OCI-LY1 (cell line): ENCODE results near the gene AXIN1.
"Not testable (repeated sequence)": the region's sequence is repeated elsewhere in the genome, so short reads cannot be mapped to it uniquely, and the experiment has no call there.

Source experiments
- H2AFZ ChIP-seq: fragments of 200-600 bp; sonication (generic), shearing (Covaris generic); 2 replicates; pipeline ENCODE4 v1.6.0; 2014; ENCODE audit warnings: antibody characterized with exemption, mild to moderate bottlenecking, low read length
- H3F3A ChIP-seq: fragments of 200-600 bp; sonication (generic), shearing (Covaris generic); 2 replicates; pipeline ENCODE4 v1.6.0; 2014; ENCODE audit warnings: mild to moderate bottlenecking, antibody characterized with exemption, low read length, moderate library complexity; ENCODE audit not compliant: insufficient read depth
- H3K27ac ChIP-seq: fragments of 200-600 bp; sonication (generic); 2 replicates; pipeline ENCODE4 v1.5.1; 2014; ENCODE audit warnings: low read length, mixed run types, mild to moderate bottlenecking, low read depth; ENCODE audit not compliant: poor library complexity, severe bottlenecking
- H3K27me3 ChIP-seq: fragments of 200-600 bp; sonication (generic); 2 replicates; pipeline ENCODE4 v1.6.0; 2014; ENCODE audit warnings: antibody characterized with exemption, mild to moderate bottlenecking, low read length, moderate library complexity; ENCODE audit not compliant: insufficient read depth
- H3K36me3 ChIP-seq: fragments of 200-600 bp; sonication (generic); 2 replicates; pipeline ENCODE4 v1.6.1; 2014; ENCODE audit warnings: mild to moderate bottlenecking, antibody characterized with exemption, low read length, moderate library complexity, mixed read lengths; ENCODE audit not compliant: insufficient read depth
- H3K4me1 ChIP-seq: fragments of 200-600 bp; sonication (generic); 2 replicates; pipeline ENCODE4 v1.5.1; 2014; ENCODE audit warnings: mild to moderate bottlenecking, low read length, moderate library complexity; ENCODE audit not compliant: insufficient read depth, severe bottlenecking
- H3K4me2 ChIP-seq: fragments of 200-600 bp; sonication (generic), shearing (Covaris generic); 2 replicates; pipeline ENCODE4 v1.6.1; 2014; ENCODE audit warnings: low read length
- H3K4me3 ChIP-seq: fragments of 200-600 bp; sonication (generic); 2 replicates; pipeline ENCODE4 v1.5.1; 2014; ENCODE audit warnings: low read length, low read depth, mild to moderate bottlenecking, mixed read lengths; ENCODE audit not compliant: poor library complexity, severe bottlenecking
- H3K79me2 ChIP-seq: fragments of 200-600 bp; shearing (Covaris generic); 2 replicates; pipeline ENCODE4 v1.6.1; 2016; ENCODE audit warnings: mixed run types, low read length, mixed read lengths; ENCODE audit not compliant: insufficient read depth
- H3K9ac ChIP-seq: fragments of 200-600 bp; sonication (generic), shearing (Covaris generic); 2 replicates; pipeline ENCODE4 v1.6.1; 2014; ENCODE audit warnings: mild to moderate bottlenecking, low read length, mixed read lengths
- H3K9me2 ChIP-seq: fragments of 200-600 bp; sonication (generic), shearing (Covaris generic); 2 replicates; pipeline ENCODE4 v1.6.1; 2014; ENCODE audit warnings: low read depth, mild to moderate bottlenecking, low read length, mixed read lengths
- H3K9me3 ChIP-seq: fragments of 200-600 bp; shearing (Covaris generic); 2 replicates; pipeline ENCODE4 v1.6.1; 2014; ENCODE audit warnings: low read length, mixed read lengths
- H4K20me1 ChIP-seq: fragments of 200-600 bp; sonication (generic), shearing (Covaris generic); 2 replicates; pipeline ENCODE4 v1.6.0; 2016; ENCODE audit warnings: mild to moderate bottlenecking, low read length; ENCODE audit not compliant: insufficient read depth
- CTCF ChIP-seq: fragments of 200-600 bp; sonication (generic), shearing (Covaris generic); IDR thresholded peaks from 2 replicates; pipeline ENCODE4 v1.5.1; 2017; ENCODE audit warnings: mild to moderate bottlenecking, antibody characterized with exemption, low read length, moderate library complexity, mixed read lengths
- EZH2 ChIP-seq: fragments of 200-600 bp; sonication (generic), shearing (Covaris generic); IDR thresholded peaks from 2 replicates; pipeline ENCODE4 v1.8.0; 2017; ENCODE audit warnings: borderline replicate concordance, mixed run types, mild to moderate bottlenecking, antibody characterized with exemption, low read length, moderate library complexity, mixed read lengths

AXIN1 gene

GRCh38 chr16:346587-346986, 5.9 kb downstream of the AXIN1 start:
- TF ChIP-seq EZH2 (no peak), CTCF (no peak)
- H3K36me3 ChIP-seq = peaks cover 43% of the 10 kb centered on the region
- no peaks in the 10 kb centered on the region for H4K20me1 ChIP-seq

GRCh38 chr16:345772-346171, 6.8 kb downstream of the AXIN1 start:
- no peak for TF ChIP-seq EZH2
- Histone ChIP-seq H3K79me2 (peaks cover 18% of the 10 kb centered on the region; the same call in 1 of the 2 replicates), H3K4me2 (no peak overlapping the region), H3K9ac (no peak overlapping the region), H3K36me3 (peaks cover 43% of the 10 kb centered on the region), H2AFZ (no peak overlapping the region), H3K9me3 (no peaks in the 10 kb centered on the region), H4K20me1 (no peaks in the 10 kb centered on the region), H3F3A (no peaks in the 10 kb centered on the region), H3K27me3 (no peaks in the 10 kb centered on the region), H3K27ac (no peak overlapping the region), H3K9me2 (no peaks in the 10 kb centered on the region), H3K4me3 (no peak overlapping the region), H3K4me1 (peaks cover 18% of the 10 kb centered on the region)

More at GRCh38 chr16:346587-346986, 5.9 kb downstream of the AXIN1 start:
- Histone ChIP-seq H3K9ac (no peak overlapping the region), H3K27ac (no peak overlapping the region), H2AFZ (no peak overlapping the region), H3K4me1 (peaks cover 26% of the 10 kb centered on the region), H3K9me3 (no peaks in the 10 kb centered on the region), H3K27me3 (no peaks in the 10 kb centered on the region), H3K4me3 (no peak overlapping the region), H3F3A (no peaks in the 10 kb centered on the region), H3K4me2 (no peak overlapping the region), H3K9me2 (no peaks in the 10 kb centered on the region), H3K79me2 (peaks cover 21% of the 10 kb centered on the region; the same call in 1 of the 2 replicates)

DNA sequence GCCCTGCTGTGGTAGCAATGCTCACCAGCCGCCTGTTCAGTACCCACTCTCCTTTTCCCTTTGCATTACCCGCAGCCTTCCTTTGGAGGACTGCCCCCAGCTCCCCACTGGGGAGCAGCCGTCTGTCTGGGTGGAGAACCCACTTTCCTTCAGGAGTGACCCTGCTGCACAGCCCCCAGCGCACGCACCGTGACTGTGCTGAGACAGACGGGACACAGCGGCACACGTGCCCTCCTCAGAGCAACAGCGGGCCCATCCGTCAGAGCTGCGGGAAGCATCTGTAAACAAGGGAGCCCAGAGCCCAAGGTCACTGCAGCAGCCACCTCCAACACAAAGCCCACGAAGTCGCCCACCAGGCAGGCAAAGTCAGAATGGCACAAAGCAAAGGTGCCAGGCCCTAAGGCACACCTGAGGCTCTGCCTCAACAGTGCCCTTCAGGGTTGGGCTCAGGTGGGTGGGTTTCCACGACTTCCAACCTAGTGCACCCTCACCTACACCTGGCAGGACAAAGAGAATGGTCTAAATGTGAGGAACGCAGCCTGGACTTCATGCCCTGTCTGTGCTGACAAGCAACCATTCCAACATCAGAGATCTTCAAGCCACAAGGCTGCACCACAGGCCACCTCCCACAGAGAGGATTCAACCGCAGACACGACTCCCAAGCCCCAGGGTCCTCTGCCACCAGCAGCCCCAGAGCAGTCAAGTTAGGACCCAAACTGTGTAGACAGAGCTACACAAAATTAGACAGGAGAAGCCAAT, 9.9 kb downstream of the AXIN1 start:
- TF ChIP-seq CTCF (no peak), EZH2 (no peak)
- H4K20me1 ChIP-seq = no peaks in the 10 kb centered on the region
- peaks cover 20% of the 10 kb centered on the region for H3K4me1 ChIP-seq
- H3K4me2 ChIP-seq = no peak overlapping the region
- H3K9ac ChIP-seq = no peak overlapping the region
- H3K27ac ChIP-seq = no peak overlapping the region
- no peak overlapping the region for H2AFZ ChIP-seq
- no peaks in the 10 kb centered on the region for H3F3A ChIP-seq
- H3K9me3 ChIP-seq = no peaks in the 10 kb centered on the region
- H3K4me3 ChIP-seq = no peak overlapping the region
- no peaks in the 10 kb centered on the region for H3K27me3 ChIP-seq
- H3K36me3 ChIP-seq = peaks cover 33% of the 10 kb centered on the region
- no peaks in the 10 kb centered on the region for H3K9me2 ChIP-seq
- peaks cover 30% of the 10 kb centered on the region for H3K79me2 ChIP-seq

DNA sequence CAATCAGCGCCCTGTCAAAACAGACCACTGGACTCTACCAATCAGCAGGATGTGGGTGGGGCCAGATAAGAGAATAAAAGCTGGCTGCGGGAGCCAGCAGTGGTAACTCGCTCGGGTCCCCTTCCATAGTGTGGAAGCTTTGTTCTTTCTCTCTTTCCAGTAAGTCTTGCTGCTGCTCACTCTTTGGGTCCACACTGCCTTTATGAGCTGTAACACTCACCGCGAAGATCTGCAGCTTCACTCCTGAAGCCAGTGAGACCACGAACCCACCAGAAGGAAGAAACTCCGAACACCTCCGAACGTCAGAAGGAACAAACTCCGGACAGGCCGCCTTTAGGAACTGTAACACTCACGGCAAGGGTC, 10.6 kb downstream of the AXIN1 start:
- H3F3A ChIP-seq, H3K27ac ChIP-seq, H3K4me3 ChIP-seq, H2AFZ ChIP-seq, H3K9me2 ChIP-seq, H4K20me1 ChIP-seq, H3K9ac ChIP-seq, H3K27me3 ChIP-seq, H3K4me2 ChIP-seq, H3K9me3 ChIP-seq: not testable (repeated sequence)
- peaks cover 30% of the 10 kb centered on the region for H3K79me2 ChIP-seq
- peaks cover 25% of the 10 kb centered on the region for H3K4me1 ChIP-seq
- peaks cover 26% of the 10 kb centered on the region for H3K36me3 ChIP-seq

DNA sequence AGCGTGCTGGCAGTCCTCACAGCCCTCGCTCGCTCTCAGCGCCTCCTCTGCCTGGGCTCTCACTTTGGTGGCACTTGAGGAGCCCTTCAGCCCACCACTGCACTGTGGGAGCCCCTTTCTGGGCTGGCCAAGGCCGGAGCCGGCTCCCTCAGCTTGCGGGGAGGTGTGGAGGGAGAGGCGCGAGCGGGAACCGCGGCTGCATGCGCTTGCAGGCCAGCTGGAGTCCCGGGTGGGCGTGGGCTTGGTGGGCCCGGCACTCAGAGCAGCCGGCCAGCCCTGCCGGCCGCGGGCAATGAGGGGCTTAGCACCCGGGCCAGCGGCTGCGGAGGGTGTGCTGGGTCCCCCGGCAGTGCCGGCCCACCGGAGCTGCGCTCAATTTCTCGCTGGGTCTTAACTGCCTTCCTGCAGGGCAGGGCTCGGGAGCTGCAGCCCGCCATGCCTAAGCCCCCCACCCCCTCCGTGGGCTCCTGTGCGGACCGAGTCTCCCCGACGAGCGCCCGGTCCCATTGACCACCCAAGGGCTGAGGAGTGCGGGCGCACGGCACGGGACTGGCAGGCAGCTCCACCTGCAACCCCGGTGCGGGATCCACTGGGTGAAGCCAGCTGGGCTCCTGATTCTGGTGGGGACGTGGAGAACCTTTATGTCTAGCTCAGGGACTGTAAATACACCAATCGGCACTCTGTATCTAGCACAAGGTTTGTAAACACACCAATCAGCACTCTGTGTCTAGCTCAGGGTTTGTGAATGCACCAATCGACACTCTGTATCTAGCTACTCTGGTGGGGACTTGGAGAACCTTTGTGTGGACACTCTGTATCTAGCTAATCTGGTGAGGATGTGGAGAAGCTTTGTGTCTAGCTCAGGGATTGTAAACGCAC, 11.2 kb downstream of the AXIN1 start:
- H3F3A ChIP-seq, H3K4me2 ChIP-seq, H3K9me3 ChIP-seq, H4K20me1 ChIP-seq, H2AFZ ChIP-seq, H3K9me2 ChIP-seq, H3K27ac ChIP-seq, H3K9ac ChIP-seq, H3K27me3 ChIP-seq, H3K4me3 ChIP-seq: not testable (repeated sequence)
- H3K4me1 ChIP-seq = peaks cover 31% of the 10 kb centered on the region
- peaks cover 27% of the 10 kb centered on the region for H3K79me2 ChIP-seq
- H3K36me3 ChIP-seq = peaks cover 20% of the 10 kb centered on the region
